PC-9 (cell line): ENCODE measurements around the gene PLA2G3.

Experiments used
- CTCF ChIP-seq: fragments of 200-600 bp; sonication (generic); conservative IDR thresholded peaks from 2 replicates; pipeline ENCODE4 v1.6.1; 2017; ENCODE audit warnings: mixed run types, antibody characterized with exemption, mild to moderate bottlenecking, moderate library complexity
- EZH2 ChIP-seq: fragments of 200-600 bp; sonication (generic); IDR thresholded peaks from 2 replicates; pipeline ENCODE4 v1.8.0; 2017; ENCODE audit warnings: antibody characterized with exemption, low read depth

- TF ChIP-seq CTCF (no peak), EZH2 (no peak)
Measured at GRCh38 chr22:31120230-31120629, 20.1 kb downstream of the PLA2G3 start.
